DND-41 (cell line): ENCODE measurements around the gene ZNF747.

Source experiments
- EZH2 ChIP-seq: IDR thresholded peaks from 3 replicates; pipeline ENCODE4 v1.6.1; 2012; ENCODE audit warnings: borderline replicate concordance, low read depth, mild to moderate bottlenecking, moderate library complexity, low read length, inconsistent platforms; ENCODE audit not compliant: severe bottlenecking
- TF ChIP-seq, protein P1 (sequence below): IDR thresholded peaks from 2 replicates; pipeline ENCODE4 v1.5.1; 2012; ENCODE audit warnings: borderline replicate concordance, low read length, moderate library complexity, mild to moderate bottlenecking; ENCODE audit not compliant: poor library complexity, severe bottlenecking; ENCODE audit errors: extremely low read depth

DNA sequence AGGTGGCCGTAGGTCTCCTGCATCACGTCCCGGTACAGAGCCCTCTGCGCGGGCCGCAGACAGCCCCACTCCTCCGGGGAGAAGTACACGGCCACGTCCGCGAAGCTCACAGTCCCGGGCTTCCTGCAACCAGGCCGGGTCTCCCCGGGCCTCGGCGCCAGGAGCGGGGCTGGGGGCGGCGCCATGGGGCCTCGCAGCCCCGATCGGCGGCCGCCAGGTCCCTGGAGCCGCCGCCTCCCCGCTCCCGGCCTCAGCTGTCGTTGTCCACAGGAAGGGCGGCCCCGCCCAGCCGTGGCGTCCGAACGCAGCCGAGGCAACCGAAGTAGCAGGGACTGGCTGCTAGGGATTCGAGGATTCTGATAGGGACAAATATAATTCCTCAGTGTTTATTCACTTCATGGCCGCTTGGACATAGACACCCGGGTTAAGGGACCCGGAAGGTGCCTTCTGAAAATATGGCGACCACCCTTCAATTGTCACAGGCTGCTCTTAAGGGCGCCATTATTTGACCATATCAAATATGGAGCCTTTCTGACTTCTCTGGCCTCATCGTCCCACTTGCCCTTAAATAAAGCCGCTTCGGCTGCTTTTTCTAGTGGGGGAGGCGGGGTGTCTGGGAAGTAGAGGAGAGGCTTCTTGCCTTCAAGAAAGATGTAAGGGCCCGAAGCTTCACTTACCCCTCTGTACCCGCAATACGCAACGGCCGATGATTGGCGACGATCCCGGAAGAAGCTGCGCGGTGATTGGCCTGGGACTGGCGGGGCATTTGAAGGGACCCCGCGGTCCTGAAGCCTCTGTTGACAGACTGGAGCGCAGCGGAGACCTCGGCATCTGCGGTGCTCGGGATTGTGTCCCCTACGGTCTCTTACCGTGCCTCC is 37.0 kb upstream of the ZNF747 start, which contains the start of gene ZNF688:
- TF ChIP-seq, protein P1, sequence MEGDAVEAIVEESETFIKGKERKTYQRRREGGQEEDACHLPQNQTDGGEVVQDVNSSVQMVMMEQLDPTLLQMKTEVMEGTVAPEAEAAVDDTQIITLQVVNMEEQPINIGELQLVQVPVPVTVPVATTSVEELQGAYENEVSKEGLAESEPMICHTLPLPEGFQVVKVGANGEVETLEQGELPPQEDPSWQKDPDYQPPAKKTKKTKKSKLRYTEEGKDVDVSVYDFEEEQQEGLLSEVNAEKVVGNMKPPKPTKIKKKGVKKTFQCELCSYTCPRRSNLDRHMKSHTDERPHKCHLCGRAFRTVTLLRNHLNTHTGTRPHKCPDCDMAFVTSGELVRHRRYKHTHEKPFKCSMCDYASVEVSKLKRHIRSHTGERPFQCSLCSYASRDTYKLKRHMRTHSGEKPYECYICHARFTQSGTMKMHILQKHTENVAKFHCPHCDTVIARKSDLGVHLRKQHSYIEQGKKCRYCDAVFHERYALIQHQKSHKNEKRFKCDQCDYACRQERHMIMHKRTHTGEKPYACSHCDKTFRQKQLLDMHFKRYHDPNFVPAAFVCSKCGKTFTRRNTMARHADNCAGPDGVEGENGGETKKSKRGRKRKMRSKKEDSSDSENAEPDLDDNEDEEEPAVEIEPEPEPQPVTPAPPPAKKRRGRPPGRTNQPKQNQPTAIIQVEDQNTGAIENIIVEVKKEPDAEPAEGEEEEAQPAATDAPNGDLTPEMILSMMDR = no peak
- TF ChIP-seq EZH2 = no peak
